ENCODE data around the gene BTRC.

The BTRC gene

DNA sequence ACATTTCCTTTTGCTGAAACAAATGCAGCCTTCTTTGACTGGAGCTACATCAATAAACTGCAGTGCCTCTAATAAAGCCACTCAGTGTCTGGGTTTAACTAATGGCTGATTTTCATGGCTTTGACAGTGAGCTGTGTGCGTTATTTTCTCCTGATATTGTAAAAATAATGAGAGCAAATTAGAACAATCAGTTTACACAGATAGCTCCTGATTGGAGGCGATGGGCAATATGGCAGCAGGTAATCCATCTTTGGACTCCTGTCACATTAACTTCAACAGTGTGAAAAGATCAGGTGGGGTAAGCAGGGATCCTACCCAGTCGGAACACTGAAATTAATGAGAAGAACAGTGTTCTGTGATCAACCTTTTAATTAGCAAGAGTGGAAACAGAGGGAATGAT lies 133.4 kb downstream of the BTRC start:
- DNase-seq: no peak

DNA sequence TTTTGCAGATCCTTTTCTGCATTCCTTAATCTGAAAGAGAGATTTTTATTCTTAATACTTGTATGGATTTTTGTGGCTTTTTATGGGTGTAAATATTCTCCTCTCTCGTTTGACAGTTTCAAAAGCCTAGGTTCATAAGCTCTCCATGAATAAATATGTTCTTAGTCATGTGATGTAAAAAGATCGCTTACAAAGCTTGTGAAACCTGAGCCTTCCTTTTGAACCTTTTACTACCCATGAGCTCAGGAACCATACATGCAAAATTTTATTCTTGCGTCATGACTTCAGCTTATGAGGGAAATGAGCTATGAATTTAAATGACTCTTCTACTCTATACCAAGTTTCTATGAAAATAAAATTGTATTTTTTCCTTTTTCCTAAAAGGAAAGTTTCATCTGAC lies 135.4 kb downstream of the BTRC start:
- no peak for DNase-seq

DNA sequence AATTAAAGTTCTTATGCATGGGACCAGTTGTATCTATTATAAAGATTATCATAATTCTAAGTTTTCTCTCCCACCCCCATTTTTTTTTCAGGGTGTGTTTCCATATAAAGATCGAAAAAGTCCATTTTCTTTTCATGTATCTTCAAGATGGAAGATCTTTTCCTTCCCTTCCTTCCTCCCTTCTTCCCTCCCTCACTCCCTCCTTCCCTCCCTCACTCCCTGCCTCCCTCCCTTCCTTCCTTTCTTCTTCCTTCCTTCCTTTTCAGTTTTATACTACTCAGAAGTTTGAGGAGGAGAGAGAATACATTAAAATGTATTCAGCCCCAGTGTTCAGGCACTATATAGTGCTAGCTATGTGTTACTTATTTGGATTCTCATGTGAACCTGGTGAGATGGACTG lies 136.1 kb downstream of the BTRC start:
- DNase-seq: no peak

DNA sequence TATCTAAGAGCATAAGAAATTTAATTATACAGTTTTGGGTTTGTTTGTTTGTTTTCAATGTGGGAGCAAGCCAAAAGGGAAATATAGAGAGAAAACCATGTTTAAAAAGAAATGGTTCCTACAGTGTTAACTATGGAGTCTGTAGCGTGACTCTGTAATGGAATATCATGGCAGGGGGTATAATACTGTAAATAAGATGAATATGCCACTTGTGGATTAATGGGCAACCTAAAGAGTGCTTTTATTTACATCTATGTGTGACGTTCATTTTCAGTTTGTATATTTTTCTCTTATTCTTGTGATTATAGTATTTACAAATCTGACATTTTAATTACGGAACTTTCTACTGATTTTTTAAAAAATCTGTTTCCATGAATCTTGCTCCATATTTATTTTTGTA lies 138.2 kb downstream of the BTRC start:
- DNase-seq: no peak

- DNase-seq: no peak
These were observed 138.8 kb downstream of the BTRC start for GRCh38 chr10:101492814-101493213.

GRCh38 chr10:101493249-101493648 lies 139.3 kb downstream of the BTRC start:
- DNase-seq: no peak

- DNase-seq: no peak
These were observed 139.9 kb downstream of the BTRC start for GRCh38 chr10:101493782-101494281.

- DNase-seq: no peak
These were observed 140.7 kb downstream of the BTRC start for GRCh38 chr10:101494650-101495049.

- peak; percentile 78 for DNase-seq
These were observed 141.5 kb downstream of the BTRC start for GRCh38 chr10:101495324-101495925.

GRCh38 chr10:101504438-101504837 lies 150.5 kb downstream of the BTRC start:
- DNase-seq: no peak

GRCh38 chr10:101506829-101507661 lies 153.1 kb downstream of the BTRC start:
- no peak for DNase-seq

GRCh38 chr10:101507828-101508227 lies 153.9 kb downstream of the BTRC start:
- no peak for DNase-seq

DNA sequence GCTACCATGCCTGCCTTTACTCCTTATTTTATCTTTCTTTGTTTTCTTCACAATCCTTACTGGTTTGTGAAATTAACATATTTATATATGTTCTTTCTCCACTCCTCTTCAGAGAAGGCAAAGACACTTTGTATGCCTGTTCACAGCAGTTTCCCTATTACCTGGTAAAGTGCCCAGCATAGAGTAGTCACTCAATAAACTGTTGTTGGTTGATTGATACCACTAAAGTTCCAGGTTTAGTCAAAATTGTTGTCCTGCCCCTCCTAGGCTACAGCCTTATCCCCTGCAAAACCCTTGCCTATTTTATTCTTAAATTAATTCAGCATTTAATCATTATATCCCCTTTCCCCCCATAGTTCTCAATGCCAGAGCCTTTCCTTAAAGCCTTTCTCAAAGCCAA lies 158.0 kb downstream of the BTRC start:
- DNase-seq: no peak

GRCh38 chr10:101512738-101513137 lies 158.8 kb downstream of the BTRC start:
- DNase-seq: no peak

DNA sequence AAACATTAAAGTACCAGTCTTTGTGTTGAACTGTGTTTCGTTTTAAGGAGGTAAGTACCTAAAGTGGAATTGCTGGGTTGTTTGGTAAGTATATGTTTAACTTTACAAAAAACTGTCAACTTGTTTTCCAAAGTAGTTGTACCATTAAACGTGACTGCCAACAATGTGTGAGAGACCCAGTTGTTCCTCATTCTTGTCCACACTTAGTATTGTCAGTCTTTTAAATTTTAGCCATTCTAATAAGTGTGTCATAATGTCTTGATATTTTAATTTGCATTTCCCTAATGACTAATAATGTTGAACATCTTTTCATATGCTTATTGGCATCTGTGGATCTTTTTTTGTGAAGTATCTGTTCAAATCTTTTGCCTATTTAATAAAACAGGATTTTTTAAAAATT lies 159.8 kb downstream of the BTRC start:
- DNase-seq: no peak

DNA sequence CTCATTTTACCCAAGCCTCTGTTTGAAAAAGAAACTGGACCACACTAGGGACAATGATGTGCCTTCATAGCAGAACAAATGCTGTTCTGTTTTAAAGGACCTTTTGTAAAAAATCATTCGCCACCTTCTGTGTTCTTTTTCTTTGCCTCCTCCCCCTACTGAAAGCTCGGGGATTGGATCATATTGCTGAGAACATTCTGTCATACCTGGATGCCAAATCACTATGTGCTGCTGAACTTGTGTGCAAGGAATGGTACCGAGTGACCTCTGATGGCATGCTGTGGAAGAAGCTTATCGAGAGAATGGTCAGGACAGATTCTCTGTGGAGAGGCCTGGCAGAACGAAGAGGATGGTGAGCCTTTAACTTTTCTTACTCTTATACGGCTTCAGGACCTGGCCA lies 171.9 kb downstream of the BTRC start:
- DNase-seq: no peak

- no peak for DNase-seq
These were observed 175.2 kb downstream of the BTRC start for GRCh38 chr10:101529207-101529606.

DNA sequence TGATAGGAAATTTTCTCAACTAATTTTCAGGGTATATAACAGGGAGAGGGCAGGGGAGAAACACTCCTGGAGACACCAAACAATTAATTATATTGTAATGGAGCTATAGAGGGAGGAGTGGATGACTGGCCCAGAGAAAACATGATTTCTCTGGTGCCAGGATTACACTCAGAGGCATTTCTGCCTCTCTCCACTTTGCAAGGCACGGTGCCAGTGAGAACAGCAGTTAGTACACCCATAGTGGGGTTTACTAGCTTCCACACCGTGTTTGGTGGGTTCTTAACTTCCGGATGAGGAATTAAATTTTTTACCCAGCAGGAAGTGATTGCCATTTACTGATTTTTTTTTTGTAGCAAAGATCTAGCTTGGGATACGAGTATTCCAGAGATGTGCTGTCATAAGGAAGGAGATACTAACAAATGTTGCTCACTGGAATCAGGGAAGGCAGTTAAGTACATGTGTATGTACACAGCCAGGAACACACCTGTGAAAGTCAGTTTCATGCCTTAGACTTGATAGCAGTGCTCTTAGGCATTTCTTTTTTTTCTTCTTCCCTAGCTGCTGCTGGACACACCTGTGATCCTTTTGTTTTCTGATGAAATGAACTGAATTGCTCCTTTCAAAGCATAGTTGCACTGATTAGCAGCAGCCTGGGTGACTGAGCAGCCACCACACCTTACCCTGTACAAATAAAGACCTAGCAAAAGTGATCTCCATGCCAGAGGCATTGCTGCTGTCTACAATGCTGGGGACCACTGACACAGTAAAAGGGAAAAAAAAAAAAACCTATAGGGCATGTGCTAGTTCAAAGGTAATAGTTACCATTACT lies 176.0 kb downstream of the BTRC start:
- DNase-seq: no peak

DNA sequence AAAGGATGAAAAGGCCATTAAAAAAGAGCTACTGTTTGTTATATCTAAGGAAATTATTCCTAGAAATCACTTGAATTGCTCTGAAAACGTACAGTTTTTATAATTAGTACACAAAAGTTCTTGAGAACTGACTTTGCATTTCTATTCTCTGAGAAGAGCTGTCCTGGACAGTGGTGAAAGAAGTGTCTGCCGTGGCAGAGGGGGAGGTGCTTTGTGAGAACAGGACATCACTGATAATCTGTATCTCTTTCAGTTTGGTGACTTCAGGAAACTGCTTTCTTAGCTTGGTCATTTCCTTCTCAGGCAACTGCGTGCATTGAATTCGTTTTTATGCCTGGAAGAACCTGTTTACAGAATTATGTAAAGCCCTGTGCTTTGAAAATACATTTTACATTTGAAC lies 182.0 kb downstream of the BTRC start:
- peak; percentile 86 for DNase-seq

- DNase-seq: peak; percentile 91
These were observed 182.8 kb downstream of the BTRC start for GRCh38 chr10:101536800-101537199.

- DNase-seq: no peak
These were observed 184.5 kb downstream of the BTRC start for GRCh38 chr10:101538446-101538845.

DNA sequence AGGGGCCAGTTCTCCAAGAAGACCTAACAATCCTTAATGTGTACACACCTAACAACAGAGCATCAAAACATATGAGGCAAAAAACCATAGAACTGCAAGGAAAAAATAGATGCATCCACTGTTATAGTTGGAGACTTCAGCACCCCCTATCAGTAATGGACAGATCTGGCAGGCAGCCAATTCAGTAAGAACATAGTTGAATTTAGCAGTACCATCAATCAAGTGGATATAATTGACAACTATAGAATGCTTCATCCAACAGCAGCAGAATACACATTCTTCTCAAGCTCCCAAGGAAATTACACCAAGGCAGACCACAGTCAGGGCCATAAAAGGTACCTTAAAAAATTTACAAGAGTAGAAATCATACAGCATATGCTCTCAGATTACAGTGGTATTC lies 191.9 kb downstream of the BTRC start:
- DNase-seq: peak; percentile 93

DNA sequence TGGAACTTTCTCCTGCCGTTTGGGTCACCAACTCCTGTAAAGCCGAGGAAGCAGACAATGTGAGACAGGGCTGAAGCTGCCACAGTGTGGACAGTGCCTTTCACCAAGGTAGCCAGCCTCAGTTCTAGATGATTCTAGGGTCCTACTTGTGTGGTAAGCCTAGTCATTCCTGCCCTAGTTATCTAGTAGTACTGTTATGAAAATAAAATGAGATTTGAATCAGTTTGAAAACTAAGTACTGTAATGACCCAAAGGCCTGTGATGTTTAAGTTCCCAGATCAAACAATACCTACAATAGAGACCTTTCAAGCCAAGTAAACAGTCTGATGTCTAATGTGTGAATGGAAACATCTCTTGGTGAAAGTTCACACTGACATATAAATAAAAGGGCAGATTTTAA lies 197.0 kb downstream of the BTRC start:
- no peak for DNase-seq

DNA sequence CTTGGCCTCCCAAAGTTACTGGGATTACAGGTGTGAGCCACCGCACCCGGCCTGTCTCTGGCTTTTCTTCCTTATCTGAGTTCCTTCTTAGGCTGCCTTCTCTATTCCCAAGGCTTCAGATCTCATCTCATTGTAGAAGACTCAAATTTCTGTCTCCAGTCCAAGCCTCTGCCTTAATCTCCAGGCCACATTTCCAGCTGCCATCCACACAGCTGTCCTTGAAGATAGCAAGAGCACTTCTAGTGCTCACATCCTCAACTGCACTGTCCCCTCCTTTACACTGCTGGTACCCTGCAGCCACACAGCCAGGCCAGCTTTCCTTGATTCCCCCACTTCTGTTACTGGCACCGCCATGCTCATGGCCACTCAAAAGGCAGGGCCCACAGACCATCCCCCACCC lies 198.5 kb downstream of the BTRC start:
- peak; percentile 68 for DNase-seq
